ENCODE results near the gene RPS24.

RPS24 gene

DNA sequence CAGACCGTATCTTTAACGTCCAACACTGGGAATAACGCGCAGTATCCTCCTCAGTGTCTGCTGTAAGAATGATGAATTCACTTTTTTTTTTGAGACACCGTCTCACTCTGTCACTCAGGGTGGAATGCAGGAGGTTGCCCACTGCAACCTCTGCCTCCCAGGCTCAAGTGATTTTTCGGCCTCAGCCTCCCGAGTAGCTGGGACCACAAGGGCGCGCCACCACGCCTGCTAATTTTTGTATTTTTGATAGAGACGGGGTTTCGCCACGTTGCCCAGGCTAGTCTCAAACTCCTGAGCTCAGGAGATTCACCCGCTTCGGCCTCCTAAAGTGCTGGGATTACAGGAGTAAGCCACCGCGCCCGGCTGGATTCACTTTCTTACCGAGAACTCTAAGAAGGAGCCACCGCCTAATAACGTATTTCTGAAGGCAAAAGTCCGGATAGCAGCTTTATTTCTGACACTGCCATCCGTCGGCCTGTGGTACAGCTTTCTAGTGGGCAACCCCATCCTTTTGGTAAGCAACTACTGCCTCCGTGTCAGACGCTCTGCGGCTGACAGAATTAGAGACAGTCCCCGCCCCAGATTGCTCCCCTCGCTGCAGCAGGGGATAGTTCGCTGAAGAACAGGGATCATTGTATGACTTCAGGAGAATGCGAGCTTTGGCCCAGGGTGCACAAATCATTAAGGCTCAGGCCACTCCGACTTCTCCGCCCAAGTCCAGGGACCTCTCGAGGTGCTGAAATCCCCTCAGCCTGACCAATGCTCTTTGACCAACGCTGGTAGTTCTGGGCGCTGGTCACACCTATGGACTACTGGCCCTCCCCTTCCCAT is 5.0 kb upstream of the RPS24 start:
- no peak for DNase-seq (ENCODE audit: low read depth)

DNA sequence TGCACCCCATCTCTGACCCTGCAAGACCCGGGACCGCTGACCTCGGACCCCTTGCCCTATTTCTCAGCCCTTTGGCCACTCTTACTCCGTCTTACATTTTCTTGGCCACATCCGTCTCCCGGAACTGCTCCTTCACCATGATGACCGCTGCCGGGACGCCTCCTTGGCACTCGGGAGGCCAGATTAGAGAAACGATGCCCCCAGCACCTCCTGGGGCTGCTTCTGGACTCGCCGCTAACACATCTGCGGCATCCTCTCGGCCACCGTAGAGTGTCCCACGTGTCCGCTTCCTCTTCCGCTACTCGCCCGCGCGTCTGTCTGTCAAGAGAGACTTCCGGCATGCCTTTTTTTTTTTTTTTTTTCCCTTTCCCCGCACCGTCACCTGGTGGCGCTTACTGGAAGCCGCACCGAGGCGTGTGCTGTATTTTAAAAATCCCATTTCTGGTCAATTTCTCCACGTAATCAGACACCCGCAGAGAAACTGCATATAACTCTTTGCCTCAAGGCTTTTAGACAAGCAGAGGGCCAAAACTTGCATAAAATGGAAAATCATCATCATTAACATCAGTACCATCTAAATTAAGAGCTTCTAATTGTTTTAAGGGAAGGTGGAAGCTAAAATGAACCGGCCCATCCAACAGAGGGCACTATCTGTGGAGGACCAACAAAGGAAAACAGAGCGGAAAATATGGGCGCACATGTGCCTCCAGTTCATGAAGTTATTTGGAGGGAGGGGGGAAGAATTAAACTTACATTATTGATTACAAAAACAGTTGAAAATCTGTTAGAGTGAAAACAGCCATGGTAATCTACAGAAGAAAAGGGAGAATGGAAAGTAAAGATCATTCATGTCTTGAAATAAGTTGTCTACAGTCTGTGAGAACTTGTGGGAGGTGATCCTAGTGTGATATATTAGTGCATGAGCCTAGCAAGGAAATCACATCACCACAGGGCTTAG is 4.1 kb upstream of the RPS24 start, which contains the start of gene POLR3A:
TSS of gene POLR3A (minus strand) at position 247 of the 958 bp plus-strand sequence. CDS start at position 139, 108 bp downstream.
- DNase-seq (ENCODE audit: low read depth), result peak; percentile 89

DNA sequence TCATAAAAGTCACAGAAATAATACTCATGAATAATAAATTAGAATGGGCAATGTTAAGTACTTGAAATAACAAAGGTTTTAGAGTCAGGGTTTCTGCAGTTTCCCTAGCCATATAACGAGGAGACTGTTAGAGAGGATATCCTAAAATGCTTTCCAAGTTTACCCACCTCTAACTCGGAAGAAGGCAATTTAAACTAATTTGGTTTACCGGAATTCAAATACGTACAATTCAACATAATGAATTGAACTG is 351 bp upstream of the RPS24 start:
- DNase-seq (ENCODE audit: low read depth), result no peak

GRCh38 chr10:78035025-78035424 is 1.4 kb downstream of the RPS24 start:
- DNase-seq (ENCODE audit: low read depth), result no peak

- no peak for DNase-seq (ENCODE audit: low read depth)
Measured at GRCh38 chr10:78035437-78035836, 1.8 kb downstream of the RPS24 start.

GRCh38 chr10:78035933-78036583 is 2.4 kb downstream of the RPS24 start:
- DNase-seq (ENCODE audit: low read depth), result no peak

DNA sequence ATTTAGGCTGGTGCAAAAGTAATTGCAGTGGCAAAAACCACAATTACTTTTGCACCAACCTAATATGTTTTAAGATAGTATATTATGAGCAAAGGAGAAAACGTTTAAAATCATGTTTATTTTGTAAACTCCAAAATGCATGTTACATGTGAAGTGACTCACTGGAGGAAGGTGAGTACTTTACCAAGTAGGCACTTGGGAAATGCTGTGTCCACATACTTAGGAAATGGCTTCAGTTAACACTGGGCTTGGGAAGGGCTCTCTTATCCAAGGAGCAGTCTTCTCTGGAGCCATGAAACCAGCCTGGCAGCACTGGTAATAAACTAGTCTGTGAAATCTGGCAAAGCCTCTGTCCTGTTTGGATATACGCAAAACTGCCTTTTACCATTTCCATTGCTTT is 4.4 kb downstream of the RPS24 start:
- DNase-seq (ENCODE audit: low read depth), result no peak

- no peak for DNase-seq (ENCODE audit: low read depth)
Measured at GRCh38 chr10:78038791-78039547, 5.3 kb downstream of the RPS24 start.

DNA sequence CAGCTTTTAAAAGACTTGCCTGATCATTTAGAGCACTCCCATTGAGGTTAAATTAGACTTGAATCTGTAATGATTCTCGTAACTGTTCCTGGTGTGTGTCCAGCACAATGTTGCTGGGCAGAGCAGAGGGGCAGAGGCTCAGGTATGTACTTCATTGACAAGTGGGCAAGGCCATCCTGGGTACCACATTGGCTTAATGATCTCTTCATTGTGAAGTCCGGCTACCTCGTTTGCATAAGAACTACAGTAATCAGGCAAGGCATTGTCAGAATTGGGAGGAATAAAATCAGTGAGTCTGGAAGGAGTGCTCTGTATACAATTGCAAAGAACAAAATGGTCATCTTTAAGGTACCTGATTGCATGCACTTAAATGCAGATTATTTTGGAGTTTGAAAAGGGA is 6.1 kb downstream of the RPS24 start:
- no peak for DNase-seq (ENCODE audit: low read depth)

DNA sequence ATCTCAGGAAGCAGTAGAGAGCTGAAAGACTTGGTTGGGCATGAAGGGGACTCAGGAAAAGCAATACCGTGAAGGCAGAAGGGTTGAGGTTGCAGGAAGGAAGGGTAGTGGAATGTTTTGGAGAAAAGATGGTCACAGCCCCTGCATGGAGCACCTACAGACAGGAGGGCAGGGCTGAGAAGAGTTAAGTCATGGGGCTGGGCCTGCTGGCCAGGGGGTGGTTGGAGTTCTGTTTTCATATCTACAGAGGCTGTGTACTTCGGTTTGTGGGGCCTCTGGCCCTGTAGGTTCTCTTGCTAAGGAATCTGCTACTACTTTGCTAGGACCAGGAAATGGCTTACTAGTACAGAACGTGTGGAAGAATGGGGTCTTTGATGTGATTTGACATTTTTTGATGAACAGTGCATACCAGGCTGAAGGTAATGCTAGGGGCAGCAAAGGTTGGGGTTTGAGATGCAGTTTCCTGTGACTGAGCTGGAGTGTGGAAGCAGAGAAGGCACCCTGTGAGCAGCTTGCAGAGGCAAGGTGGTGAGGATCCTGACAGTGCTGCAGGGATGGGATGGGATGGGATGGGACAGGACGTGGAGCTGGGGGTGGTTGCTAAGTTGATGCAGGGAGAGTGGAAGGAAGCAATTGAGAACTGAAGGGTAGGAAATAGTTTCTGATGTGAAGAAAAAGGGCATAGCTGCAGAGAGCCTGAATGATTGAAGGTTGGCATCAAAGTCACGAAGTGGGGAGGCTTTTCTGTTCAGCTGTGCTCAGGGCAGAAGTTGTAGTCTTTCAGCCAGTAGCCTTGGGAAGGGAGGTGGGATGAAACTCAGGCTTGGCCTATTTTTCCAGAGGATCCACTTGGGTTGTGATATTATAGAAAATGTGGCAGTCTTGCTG is 7.8 kb downstream of the RPS24 start:
- DNase-seq (ENCODE audit: low read depth), result no peak

DNA sequence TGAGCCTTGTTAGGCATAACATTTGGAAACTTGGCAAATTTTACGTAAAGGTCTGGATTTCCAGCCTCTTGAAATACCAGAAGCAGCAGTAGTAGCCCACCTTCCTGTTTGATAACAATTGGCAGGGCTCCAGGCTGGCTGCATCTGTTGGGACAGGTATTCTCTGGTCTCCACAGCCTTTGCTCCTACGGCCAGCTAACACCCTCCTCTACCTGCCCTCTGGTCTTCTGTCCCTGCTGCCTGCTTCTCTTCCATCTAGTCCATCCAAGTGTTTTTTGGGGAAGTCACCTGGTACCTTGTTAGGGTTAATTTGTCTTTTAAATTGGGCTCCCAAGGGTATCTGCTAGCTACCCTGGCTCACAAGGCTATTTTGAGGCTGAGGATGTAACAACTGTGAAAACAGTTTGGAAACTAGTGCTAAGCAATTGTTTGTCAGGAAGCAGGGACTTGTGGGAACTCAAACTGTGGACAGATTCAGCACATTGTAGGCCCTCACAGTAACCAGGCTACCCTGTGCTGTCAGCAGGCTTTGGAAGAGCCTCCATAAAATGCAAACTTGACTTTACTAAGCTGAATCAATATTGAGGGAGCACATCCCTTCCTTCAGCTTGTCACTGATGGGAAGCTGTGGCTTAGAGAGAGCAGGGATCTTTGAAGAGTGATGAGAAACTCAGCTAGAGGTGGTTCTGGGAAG is 8.5 kb downstream of the RPS24 start:
- DNase-seq (ENCODE audit: low read depth), result no peak

DNA sequence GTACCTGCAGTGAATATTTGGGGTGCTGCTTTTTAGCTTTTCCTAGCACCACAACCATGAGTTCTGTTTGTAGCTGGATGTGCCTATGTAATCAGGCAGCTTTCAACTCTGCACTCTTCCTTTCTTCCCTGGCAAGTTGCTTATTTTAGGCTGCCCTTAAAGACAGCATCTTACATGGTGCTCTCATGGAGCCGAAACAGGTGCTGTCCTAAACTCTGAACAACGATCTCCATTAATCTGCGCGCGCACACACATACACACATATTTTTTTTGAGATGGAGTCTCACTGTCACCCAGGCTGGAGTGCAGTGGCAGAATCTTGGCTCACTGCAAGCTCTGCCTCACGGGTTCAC is 9.1 kb downstream of the RPS24 start:
- no peak for DNase-seq (ENCODE audit: low read depth)

DNA sequence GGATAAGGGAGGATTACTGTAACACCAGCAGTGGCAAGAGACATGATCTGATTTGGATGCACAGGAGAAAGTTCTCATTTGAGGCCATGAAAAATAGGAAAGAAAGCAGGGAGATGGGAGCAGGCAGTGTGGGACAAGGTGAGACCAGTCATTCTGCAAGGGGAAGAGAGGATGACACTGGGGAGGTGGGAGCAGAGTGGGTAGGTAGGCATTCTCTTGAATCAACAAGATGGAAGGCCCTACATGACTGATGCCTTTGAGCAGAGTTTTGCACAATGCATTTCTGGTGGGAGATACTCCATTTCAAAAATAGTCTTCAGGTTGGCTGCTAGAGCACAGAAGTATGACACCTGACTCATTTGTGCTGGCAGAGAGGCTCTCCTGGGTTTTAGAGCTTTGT is 10.5 kb downstream of the RPS24 start:
- no peak for DNase-seq (ENCODE audit: low read depth)

DNA sequence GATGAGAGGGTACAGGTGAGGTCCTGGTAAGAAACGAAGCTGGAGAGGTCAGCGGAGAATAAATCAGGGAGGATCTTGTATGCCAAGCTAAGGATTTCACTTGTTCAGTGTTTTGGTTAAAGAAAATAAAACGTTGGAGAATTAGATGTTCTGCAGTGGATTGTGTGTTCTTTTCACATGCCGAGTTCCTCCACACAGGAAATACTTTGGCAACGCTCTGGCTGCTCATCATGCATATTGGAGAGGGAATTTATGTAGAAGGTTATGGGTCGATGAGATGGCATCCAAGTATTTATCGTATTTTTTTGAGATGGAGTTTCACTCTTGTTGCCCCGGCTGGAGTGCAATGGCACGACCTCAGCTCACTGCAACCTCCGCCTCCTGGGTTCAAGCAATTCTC is 11.0 kb downstream of the RPS24 start:
- no peak for DNase-seq (ENCODE audit: low read depth)

DNA sequence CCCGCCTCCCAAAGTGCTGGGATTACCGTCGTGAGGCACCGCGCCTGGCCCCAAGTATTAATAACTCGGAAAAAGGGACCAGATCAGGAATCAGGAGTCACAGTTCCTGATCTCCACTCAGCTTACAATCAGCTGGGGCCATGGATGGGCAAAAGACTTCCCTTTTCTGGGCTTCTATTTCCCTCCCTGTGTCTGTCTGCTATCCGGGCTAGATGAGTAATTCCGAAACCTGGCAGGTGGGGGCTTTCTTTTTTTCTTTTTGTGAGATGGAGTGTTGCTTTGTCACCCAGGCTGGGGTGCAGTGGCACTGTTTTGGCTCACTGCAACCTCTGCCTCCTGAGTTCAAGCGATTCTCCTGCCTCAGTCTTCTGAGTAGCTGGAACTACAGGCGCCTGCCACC is 11.6 kb downstream of the RPS24 start:
- DNase-seq (ENCODE audit: low read depth), result no peak

DNA sequence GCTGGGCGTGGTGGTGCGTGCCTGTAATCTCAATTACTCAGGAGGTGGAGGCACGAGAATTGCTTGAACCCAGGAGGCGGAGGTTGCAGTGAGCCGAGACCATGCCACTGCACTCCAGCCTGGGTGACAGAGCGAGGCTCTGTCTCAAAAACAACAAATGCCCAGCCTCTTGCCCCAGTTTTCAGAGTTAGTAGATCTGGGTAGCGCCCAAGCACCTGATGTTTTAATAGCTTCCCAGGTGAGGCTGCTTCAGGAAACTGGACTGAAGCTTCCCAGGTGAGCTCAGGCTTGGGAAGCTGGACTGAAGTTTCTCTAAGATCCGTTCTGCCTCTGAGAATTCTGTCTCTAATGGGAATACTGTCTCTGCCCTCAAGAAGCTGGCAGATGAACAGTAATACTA is 12.2 kb downstream of the RPS24 start:
- DNase-seq (ENCODE audit: low read depth), result no peak

GRCh38 chr10:78046711-78047269 is 13.1 kb downstream of the RPS24 start:
- DNase-seq (ENCODE audit: low read depth), result no peak

- DNase-seq (ENCODE audit: low read depth), result peak; percentile 74
Measured at GRCh38 chr10:78047314-78047891, 13.7 kb downstream of the RPS24 start.

- DNase-seq (ENCODE audit: low read depth), result no peak
Measured at GRCh38 chr10:78049851-78050250, 16.2 kb downstream of the RPS24 start.
